HG03025 (cell line): ENCODE measurements around the gene CHST2.

ENCODE experiments used
- ATAC-seq: cut with Tn5 transposase; IDR thresholded peaks from one replicate; pipeline ENCODE4 v1.9.1; 2021; ENCODE audit warnings: mild to moderate bottlenecking, moderate library complexity; ENCODE audit not compliant: unreplicated experiment, low FRiP score

The CHST2 gene

DNA sequence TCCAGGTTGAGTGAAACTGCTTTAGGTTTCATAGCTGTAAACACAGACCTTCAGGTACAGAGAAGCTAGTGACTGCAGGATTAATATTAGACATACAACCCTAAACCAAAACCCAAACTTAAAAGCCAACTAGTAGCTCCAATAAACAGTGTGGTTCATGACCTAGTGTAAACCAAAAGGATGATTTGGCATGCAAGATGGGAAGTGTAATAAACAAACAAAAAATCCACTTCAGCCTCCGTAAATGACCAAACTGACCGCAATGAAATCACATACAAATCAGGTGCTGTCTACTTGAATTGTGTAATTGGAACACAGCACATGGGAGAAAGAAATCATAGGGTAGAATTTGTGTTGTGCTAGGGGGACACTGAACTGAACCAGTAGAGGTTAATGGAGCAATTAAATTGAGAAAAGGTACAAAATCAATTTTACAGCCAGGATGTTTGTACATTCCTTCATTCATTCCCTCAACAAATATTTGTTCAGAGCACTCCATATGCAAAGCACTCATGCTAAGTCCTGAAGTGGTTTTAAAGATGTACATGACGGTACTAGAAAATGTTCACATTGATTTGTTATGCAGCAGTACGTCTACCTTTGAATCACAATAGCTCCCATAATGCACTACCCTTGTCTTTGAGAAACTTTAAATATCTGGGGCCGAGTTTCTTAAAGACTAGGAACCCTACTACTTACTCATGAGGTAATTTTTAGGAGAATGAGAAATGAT lies 21.4 kb upstream of the CHST2 start:
- ATAC-seq = no peak

DNA sequence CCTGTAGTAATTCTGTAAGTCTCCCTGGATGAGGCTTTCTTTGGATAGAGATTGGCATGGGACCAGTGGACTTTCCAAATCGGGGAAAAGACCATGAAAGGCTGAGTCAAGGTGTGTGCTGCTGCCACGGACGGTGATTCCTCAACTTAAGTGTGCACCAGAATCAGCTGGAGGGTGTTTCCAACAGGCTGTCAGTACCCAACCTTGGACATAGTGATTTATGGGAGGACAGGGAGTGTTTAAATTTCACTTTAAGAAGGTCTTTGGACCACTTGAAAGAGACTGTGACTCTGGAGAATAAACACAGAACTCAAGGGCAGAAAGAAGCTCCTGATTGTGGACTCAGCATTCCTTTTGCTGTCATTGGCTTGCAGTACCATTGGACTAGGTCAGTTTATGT lies 20.4 kb upstream of the CHST2 start:
- no peak for ATAC-seq

DNA sequence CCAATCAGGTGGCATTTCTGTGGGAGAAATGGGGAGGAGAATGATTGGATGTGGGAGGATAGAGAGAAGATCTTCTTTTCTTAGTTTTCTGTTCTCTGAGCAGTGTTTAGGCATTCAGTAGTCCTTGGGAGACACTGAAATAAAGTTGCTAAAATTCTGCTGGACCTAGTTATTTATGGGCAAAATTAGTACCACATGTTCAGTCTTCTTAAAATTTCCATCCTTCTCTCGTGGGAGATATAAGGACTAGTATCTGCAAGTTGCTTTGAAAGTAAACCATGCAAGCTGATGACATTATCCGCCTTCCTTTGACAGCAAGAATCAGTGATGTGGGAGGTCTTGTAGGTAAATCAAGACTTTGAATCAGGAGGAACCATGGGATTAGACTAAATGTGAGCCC lies 19.9 kb upstream of the CHST2 start:
- ATAC-seq = no peak

DNA sequence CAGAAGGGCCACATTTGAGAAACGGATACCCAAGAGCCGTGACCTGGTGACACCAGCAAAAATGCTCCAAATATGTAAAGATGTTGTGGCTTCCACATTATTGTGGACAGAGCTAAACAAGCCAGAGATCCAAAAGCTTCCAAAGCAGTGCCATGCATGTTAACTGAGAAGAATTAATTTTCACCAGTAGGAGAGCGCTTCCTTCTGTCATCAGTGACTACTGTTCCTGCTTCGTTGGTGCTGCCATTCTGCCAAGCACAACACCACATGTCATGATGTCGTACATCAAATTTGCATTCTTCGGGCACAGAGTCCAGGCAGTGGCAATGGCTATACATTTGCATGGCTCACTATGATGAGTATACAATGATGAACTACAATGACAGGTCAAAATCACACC lies 19.1 kb upstream of the CHST2 start:
- no peak for ATAC-seq

DNA sequence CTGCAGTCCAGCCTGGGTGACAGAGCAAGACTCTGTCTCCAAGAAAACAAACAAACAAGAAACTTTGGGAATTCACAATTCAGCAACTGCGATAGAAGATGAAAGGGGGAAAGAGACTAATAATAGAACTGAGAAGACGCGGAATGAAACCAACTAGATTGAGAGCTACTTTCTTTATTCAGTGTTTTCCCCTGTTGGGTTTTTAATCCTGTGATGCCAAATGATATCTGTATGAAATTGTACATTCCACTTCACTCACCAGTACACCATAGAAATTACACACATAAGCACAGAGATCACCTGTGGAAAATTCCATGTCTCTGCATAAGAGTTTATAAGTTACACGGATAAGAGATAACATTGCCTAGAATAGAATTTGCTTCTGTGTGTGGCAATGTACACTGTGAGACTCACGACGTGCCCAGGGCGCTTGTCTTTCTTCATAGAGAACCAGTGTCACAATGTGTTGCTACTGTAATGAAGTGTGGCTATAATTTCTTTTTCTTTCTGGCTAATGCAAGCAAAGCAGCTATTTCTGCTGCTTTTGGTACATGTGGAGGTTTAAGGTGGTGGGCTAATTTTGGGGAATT lies 17.7 kb upstream of the CHST2 start:
- ATAC-seq = no peak

DNA sequence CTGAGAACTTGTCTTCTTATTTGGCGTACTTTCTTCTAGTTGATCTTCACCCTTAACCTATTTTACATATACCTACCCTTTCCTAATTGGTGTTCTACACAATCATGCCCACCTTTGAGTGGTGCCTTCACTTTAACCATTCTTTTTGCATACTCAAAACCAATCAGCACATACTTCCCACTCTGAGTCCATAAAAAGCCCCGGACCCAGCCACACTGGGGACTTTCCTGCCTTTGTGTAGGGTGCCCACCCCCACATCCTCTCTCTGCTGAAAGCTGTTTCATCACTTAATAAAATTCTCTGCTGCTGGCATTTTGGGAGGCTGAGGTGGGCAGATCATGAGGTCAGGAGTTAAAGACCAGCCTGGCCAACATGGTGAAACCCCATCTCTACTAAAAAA lies 15.9 kb upstream of the CHST2 start:
- ATAC-seq = no peak

DNA sequence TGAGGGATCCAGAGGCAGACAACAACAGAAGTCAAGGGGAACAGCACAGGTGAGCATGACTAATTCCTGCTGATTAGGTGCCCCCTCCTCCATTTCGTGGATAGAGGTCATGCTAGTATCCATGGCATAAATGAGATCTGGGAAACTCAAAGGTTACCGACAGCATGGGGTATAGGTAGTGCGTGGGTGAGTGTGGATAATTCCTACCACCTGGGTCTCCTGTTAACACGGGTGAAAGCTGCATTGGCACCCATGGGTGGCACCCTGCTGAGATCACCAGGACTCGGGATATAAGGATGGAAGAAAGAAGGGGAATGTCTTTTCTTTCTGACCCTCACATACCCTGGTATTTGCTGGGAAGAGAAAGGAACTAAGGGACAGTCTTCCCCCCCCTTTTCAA lies 14.4 kb upstream of the CHST2 start:
- no peak for ATAC-seq

DNA sequence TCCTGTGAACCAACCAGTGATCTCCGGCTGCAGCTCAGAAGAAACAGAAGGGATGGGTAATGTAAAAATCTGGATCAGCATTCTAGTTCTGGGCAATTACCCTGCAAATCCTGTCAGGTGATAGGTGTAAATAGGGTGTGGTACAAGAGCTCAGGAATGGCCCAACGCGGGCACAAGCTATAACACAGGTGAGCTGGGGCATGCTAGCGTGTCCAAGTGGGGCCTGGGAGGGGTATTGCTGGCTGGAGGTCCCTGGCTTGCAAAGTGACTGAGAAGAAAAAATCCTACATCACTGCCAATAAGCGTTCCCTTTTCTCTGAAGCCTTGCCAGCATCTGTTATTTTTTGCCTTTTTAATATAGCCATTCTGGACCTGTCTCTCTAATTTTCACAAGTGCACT lies 9.7 kb upstream of the CHST2 start:
- no peak for ATAC-seq

DNA sequence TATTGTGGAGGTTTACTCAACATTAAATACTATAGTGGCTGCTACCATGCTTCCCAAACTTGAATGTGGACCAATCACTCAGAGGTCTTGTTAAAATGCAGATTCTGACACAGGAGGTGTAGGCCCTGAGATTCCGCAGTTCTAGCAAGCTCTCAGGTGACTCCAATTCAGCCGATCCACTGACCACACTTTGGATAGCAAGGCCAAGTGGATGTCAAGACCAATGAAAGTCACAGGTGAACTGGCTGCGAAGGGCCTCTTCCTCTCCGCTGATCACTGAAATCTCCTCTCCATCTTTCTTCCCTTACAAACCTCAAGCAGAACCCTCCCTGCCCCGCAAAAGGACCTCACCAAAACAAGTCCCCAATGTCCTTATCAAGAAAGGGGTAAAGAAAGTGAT lies 9.2 kb upstream of the CHST2 start:
- no peak for ATAC-seq

DNA sequence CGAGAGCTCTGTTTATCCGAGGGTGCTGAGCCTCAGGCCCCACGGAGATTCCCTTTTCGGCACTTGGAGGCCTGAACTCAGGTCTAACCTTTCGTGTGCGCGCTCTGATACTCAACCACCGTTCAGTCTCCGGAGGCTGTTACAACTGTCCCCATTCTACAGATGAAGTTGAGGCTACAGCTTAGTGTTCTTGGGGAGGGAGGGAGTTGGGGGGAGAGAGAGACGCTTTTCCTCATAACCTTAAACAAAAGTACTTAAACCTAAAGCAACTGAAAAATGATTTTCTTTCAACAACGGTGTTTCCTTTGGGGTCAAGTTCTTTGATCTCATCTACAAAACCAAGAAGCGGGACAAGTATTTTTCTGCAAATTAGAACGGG lies 952 bp upstream of the CHST2 start:
- ATAC-seq = no peak

DNA sequence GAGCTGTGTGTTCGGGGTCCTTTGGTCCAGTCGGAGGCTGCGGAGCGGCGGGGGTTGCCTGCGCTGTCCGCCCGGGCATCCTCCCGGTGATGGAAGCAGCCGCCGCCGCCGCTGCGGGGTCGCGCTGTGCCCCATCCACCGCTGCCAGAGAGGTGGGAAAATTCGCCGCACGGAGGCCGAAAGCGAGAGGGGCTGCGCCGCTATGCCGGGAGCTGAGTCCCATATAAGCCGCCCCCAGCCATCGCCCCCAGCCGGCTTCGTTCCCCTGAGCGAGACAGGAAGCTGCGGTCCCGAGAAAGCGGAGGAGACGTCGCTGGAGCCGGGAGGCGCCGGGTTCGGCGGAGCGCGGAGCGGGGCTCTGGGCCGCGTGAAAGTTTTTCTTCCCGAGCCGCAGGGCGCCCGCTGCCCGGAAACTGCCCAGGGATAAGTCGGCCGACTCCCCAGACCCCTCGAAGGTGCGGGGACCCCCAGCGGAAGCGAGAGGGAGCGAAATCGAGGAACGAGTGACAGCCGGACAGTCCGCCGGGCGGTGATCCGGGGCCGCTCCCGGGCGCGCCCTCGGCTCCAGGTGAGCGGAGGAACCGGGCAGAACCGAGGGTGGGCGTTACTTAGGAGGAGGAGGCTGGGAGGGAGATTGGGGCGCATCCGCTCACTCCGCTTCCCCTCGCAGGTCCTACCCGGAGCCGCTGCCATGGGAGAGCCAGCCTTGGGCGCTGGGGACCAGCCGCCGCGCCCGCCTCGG lies 574 bp downstream of the CHST2 start:
- ATAC-seq = peak; percentile 0

DNA sequence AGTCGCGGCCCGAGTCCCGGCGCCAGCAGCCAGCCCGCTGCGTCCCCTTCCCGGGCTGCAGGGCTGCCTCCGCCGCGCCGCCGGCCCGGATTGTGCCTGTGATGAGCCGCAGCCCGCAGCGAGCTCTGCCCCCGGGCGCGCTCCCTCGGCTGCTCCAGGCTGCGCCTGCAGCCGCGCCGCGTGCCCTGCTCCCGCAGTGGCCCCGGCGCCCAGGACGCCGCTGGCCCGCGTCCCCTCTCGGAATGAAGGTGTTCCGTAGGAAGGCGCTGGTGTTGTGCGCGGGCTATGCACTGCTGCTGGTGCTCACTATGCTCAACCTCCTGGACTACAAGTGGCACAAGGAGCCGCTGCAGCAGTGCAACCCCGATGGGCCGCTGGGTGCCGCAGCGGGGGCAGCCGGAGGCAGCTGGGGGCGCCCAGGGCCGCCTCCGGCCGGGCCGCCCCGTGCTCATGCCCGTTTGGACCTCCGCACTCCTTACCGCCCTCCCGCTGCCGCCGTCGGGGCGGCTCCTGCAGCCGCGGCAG lies 1.2 kb downstream of the CHST2 start:
- ATAC-seq = no peak

DNA sequence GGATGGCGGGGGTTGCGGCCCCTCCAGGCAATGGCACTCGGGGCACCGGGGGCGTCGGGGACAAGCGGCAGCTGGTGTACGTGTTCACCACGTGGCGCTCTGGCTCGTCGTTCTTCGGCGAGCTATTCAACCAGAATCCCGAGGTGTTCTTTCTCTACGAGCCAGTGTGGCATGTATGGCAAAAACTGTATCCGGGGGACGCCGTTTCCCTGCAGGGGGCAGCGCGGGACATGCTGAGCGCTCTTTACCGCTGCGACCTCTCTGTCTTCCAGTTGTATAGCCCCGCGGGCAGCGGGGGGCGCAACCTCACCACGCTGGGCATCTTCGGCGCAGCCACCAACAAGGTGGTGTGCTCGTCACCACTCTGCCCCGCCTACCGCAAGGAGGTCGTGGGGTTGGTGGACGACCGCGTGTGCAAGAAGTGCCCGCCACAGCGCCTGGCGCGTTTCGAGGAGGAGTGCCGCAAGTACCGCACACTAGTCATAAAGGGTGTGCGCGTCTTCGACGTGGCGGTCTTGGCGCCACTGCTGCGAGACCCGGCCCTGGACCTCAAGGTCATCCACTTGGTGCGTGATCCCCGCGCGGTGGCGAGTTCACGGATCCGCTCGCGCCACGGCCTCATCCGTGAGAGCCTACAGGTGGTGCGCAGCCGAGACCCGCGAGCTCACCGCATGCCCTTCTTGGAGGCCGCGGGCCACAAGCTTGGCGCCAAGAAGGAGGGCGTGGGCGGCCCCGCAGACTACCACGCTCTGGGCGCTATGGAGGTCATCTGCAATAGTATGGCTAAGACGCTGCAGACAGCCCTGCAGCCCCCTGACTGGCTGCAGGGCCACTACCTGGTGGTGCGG lies 1.9 kb downstream of the CHST2 start:
- ATAC-seq = no peak

DNA sequence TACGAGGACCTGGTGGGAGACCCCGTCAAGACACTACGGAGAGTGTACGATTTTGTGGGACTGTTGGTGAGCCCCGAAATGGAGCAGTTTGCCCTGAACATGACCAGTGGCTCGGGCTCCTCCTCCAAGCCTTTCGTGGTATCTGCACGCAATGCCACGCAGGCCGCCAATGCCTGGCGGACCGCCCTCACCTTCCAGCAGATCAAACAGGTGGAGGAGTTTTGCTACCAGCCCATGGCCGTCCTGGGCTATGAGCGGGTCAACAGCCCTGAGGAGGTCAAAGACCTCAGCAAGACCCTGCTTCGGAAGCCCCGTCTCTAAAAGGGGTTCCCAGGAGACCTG lies 2.5 kb downstream of the CHST2 start:
- ATAC-seq = no peak

DNA sequence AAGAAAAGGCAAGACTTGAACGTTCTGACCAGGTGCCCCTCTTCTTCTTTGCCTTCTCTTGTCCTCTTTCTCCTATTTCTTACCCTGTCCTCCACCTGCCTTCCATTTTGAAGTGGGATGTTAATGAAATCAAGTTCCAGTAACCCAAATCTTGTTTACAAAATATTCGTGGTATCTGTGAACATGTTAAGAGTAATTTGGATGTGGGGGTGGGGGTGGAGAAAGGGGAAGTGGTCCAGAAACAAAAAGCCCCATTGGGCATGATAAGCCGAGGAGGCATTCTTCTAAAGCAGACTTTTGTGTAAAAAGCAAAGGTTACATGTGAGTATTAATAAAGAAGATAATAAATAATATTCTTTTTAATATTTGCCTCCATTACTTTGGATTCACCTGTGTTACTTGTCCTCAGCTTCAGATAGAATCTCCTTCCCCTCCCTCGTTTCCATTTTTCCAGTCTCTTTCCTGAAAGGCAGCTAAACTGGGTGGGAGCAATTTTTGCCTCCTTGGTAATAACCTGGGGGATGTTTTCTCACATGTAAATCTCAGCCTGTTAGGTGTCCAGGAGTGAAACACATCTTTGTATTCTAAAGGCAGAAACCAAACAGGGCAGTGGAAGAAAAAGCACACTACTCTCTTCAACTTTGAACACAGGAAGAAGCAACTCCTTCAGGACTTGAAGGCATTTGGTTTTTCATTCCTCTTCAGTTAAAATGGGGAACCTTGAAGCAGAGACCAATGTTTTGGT lies 3.2 kb downstream of the CHST2 start:
- ATAC-seq = no peak

DNA sequence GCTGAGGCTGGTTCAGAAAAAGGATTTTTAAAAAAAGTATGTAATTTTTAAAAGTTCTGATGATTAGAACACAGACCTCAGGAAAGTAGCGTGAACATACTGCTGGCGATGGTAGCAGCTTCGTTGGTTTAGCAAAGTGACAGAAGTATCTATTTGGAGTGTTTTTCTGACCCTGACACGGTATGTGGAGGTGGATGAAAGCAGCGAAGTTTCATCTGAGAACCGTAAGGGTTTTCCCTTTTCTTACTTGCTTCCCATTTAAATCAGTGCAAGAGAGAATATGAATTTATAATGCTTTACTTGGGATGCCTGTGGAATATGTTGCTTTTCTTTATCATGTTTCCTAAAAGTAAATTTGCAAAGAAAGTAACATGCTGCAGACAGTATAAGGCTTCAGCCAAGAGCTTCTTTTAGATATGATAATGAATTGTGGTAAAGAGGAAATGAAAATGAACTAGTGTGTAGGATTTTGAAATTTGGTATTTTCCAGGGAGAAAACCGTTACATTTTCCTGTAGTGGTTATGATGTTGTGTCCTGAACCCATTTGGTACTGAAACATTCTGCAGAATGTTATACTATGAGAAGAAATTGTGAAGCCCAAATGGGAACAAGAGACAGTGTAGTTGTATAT lies 3.9 kb downstream of the CHST2 start:
- ATAC-seq = no peak

DNA sequence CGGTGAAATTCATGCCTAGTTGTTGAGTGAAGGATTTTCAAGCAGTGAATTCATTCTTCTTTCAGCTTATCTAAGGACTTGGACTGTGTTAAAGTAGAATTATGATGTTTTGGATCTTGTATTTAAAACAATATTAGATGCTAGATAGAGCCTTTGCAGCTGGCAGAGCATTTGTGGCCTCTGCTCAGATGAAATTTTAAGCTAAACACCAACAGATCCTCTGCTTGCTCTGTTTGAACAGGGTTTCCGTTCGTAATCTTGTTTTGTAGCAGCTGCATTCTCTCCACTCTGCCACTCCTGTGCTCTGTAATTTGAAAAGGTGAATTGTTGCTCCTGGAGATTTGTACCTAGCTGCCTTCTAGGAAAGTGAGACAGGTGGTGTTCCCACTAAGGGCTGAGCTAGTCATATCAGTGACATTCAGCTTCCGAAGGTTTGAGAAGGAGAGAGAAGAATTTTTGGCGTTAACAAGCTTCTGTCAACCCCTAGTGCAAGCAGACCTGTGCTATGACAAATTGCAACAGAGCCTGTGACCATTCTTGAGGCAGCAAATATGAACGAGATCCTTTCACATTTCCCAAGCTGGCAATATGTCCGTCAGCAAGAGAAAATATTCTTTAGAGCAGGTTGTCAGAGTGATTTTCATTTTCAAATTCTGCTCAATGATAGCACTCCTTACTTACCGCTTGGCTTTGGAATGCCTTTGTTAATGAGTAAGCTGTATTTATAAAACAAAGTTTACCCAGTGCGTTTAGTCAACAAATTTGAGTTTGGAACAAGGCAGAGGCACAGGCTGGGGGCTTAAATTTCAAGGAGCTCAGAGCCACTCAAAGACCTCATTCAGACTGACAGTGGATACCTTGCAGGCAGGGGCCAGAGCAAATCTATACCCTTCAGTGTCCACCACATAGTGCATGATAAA lies 5.3 kb downstream of the CHST2 start:
- ATAC-seq = no peak

DNA sequence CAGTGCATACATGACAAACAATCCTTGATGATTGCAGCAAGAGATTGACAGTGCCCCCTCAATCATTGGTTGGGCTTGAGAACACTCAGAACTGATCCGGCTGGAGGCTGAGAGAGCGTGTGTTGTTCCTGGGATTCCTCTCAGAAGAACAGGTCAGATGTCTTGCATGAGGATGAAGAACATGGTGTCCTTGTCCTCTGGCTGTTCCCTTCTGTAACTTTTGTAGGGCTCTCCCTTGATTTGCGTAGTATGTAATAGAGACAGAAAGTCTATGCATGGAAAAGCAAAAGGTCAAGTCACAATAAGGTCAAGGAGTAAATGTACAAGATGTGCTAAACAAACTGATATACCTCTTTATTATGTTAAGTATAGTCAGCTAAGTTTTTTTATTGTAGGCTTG lies 8.2 kb downstream of the CHST2 start:
- no peak for ATAC-seq
